ENCODE results near the gene SLFN5. TPM values are rescaled to one million over a fixed set of nuclear protein-coding genes. Genes with fewer than 3 reads are reported as not detected.
"Not testable (repeated sequence)": the region's sequence is repeated elsewhere in the genome, so short reads cannot be mapped to it uniquely, and the experiment has no call there.

The SLFN5 gene
- total and polyA plus RNA-seq, 8 donors = 0.58 to 59.5 (median 10.9) TPM

- no peak overlapping the region for H3K4me3 ChIP-seq
- intact Hi-C loops (cut with DNase I; ENCODE audit: low total_unique reads) = no loop called here
- WGBS, 5 donors = 91 to 100% (median 96%) methylated on average over 2 of the region's 2 CpGs
These were observed 15.3 kb upstream of the SLFN5 start for GRCh38 chr17:35227546-35227945.

DNA sequence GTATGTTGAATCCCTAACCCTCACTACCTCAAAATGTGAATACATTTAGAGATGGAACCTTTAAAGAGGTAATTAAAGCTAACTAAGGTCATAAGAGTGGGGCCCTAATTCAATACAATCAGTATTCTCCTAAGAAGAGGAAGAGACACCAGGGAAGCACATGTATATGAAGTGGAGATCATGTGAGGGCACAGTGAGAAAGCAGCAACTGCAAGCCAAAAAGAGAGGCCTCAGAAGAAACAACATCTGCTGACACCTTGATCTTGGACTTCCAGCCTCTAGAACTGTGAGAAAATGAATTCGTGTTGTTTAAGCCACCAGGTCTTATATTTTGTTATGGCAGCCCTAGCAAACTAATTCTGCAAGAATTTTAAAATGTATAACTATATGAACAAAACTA is 13.2 kb upstream of the SLFN5 start:
- Histone ChIP-seq H3K27ac (no peak overlapping the region), H3K4me3 (no peak overlapping the region), H3K9me3 (no peaks in the 10 kb centered on the region), H3K36me3 (no peaks in the 10 kb centered on the region), H3K27me3 (no peaks in the 10 kb centered on the region), H3K4me1 (no peaks in the 10 kb centered on the region)
- no peak for DNase-seq
- intact Hi-C loops (cut with DNase I; ENCODE audit: low total_unique reads) = no loop called here
- TF ChIP-seq EP300 (IDR thresholded peaks at IDR 0.05) (no peak), POLR2AphosphoS5 (IDR thresholded peaks at IDR 0.05) (no peak), POLR2A (IDR thresholded peaks at IDR 0.05) (no peak)
- TF ChIP-seq, protein P1, sequence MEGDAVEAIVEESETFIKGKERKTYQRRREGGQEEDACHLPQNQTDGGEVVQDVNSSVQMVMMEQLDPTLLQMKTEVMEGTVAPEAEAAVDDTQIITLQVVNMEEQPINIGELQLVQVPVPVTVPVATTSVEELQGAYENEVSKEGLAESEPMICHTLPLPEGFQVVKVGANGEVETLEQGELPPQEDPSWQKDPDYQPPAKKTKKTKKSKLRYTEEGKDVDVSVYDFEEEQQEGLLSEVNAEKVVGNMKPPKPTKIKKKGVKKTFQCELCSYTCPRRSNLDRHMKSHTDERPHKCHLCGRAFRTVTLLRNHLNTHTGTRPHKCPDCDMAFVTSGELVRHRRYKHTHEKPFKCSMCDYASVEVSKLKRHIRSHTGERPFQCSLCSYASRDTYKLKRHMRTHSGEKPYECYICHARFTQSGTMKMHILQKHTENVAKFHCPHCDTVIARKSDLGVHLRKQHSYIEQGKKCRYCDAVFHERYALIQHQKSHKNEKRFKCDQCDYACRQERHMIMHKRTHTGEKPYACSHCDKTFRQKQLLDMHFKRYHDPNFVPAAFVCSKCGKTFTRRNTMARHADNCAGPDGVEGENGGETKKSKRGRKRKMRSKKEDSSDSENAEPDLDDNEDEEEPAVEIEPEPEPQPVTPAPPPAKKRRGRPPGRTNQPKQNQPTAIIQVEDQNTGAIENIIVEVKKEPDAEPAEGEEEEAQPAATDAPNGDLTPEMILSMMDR (IDR thresholded peaks at IDR 0.05) = no peak
- 70 to 88% (median 83%) methylated on average over 1 of the region's 1 CpG for WGBS, 5 donors

More at GRCh38 chr17:35227546-35227945, 15.3 kb upstream of the SLFN5 start:
- DNase-seq = no peak
- peaks cover under 1 to 5% (median 3%) of the 10 kb centered on the region in 4 donors for H3K9me3 ChIP-seq
- no peaks in the 10 kb centered on the region for H3K36me3 ChIP-seq
- no peaks in the 10 kb centered on the region for H3K4me1 ChIP-seq
- H3K27ac ChIP-seq = no peak overlapping the region
- TF ChIP-seq, protein P1 (IDR thresholded peaks at IDR 0.05) = no peak
- no peaks in the 10 kb centered on the region for H3K27me3 ChIP-seq

DNA sequence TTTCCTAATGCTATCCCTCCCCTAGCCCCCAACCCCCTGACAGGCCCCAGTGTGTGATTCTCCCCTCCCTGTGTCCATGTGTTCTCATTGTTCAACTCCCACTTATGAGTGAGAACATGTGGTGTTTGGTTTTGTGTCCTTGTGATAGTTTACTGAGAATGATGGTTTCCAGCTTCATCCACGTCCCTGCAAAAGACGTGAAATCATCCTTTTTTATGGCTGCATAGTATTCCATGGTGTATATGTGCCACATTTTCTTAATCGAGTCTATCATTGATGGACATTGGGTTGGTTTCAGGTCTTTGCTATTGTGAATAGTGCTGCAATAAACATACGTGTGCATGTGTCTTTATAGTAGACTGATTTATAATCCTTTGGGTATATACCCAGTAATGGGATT is 8.6 kb upstream of the SLFN5 start:
- DNase-seq; H3K9me3 ChIP-seq; intact Hi-C loops (cut with DNase I; ENCODE audit: low total_unique reads); H3K27ac ChIP-seq; H3K27me3 ChIP-seq; H3K4me3 ChIP-seq; H3K4me1 ChIP-seq; H3K36me3 ChIP-seq: not testable (repeated sequence)
- WGBS, 5 donors = 83 to 89% (median 88%) methylated on average over 4 of the region's 4 CpGs

DNA sequence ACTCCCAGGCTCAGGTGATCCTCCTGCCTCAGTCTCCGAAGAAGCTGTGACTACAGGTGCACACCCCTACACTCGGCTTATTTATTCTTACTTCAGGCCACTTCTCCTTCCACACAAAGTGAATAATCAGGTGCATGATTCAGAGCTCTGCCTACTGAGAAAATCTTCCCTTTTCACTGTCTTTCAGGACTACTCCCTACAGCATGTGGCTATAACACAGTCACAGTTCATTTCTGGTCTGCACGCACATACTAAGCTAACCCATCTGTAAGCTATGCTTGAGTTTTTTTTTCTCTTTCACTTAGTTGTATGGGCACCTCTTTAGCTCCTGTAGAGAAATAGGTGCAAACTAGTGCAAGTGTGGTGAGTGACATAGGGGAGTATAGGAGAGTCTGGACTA is 7.6 kb upstream of the SLFN5 start:
- H3K4me1 ChIP-seq = peaks cover 0 to under 1% (median 0%) of the 10 kb centered on the region in 4 donors
- DNase-seq = no peak
- H3K9me3 ChIP-seq = no peaks in the 10 kb centered on the region
- intact Hi-C loops (cut with DNase I; ENCODE audit: low total_unique reads) = no loop called here
- WGBS, 5 donors = 86 to 91% (median 88%) methylated on average over 3 of the region's 3 CpGs
- H3K4me3 ChIP-seq = no peak overlapping the region
- H3K27me3 ChIP-seq = no peaks in the 10 kb centered on the region
- no peaks in the 10 kb centered on the region for H3K36me3 ChIP-seq
- no peak for TF ChIP-seq POLR2A (IDR thresholded peaks at IDR 0.05)
- TF ChIP-seq, protein P1 (IDR thresholded peaks at IDR 0.05) = no peak
- no peak for TF ChIP-seq POLR2AphosphoS5 (IDR thresholded peaks at IDR 0.05)
- no peak for TF ChIP-seq EP300 (IDR thresholded peaks at IDR 0.05)
- no peak overlapping the region for H3K27ac ChIP-seq

GRCh38 chr17:35235917-35236316 is 7.0 kb upstream of the SLFN5 start:
- Histone ChIP-seq H3K27ac (no peak overlapping the region), H3K36me3 (no peaks in the 10 kb centered on the region), H3K27me3 (no peaks in the 10 kb centered on the region), H3K4me3 (no peak overlapping the region), H3K9me3 (no peaks in the 10 kb centered on the region), H3K4me1 (peaks cover 0 to 6% (median 0%) of the 10 kb centered on the region in 4 donors)
- WGBS, 5 donors = 40 to 97% (median 51%) methylated on average over 2 of the region's 2 CpGs
- intact Hi-C loops (cut with DNase I; ENCODE audit: low total_unique reads) = no loop called here
- no peak for TF ChIP-seq EP300 (IDR thresholded peaks at IDR 0.05)
- TF ChIP-seq POLR2A (IDR thresholded peaks at IDR 0.05) = no peak
- TF ChIP-seq, protein P1 (IDR thresholded peaks at IDR 0.05) = no peak
- no peak for TF ChIP-seq POLR2AphosphoS5 (IDR thresholded peaks at IDR 0.05)
- no peak for DNase-seq

All from stomach (tissue), 9 donors.